ENCODE measurements around the gene EXOSC5. TPM values are rescaled to one million over a fixed set of nuclear protein-coding genes. Genes with fewer than 3 reads are reported as not detected.
"Not testable (repeated sequence)": the region's sequence is repeated elsewhere in the genome, so short reads cannot be mapped to it uniquely, and the experiment has no call there.

EXOSC5 gene
- polyA plus RNA-seq, 3 donors = 18.0 to 21.0 (median 20.0) TPM

- DNase-seq = no peak
Measured at GRCh38 chr19:41410336-41411054, 13.3 kb upstream of the EXOSC5 start.

GRCh38 chr19:41409288-41409687, 12.1 kb upstream of the EXOSC5 start:
- DNase-seq = no peak

DNA sequence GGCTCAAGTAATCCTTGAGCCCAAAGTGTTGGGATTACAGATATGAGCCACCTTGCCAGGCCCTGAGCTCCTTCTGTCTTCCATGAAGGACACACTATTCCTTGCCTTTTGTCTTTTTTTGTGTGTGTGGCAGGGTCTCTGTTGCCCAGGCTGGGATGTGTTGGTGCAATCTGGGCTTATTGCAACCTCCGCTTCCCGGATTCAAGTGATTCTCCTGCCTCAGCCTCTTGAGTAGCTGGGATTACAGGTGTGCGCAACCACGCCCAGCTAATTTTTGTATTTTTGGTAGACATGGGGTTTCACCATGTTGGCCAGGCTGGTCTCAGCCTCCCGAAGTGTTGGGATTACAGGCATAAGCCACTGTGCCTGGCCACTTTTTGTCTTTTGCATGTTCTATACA, 11.7 kb upstream of the EXOSC5 start:
- not testable (repeated sequence) for DNase-seq

DNA sequence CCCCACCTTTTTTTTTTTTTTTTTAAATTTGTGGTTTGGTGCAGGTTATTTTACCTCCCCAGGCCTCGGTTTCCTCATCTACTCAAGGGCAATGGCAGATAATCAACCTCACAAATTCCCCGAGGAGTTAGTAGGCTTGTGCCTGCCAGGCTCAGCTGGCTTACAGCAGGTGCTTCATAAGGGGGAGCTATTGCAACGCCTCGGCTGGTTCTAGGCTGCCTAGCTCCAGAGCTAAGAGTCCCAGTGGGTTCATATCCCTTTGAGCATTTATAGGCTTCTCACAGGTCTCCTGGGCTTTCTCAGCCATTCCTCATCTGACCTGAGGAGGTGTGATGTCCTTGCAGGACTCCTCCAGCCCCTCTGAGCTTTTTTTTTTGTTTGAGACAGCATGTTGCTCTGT, 11.1 kb upstream of the EXOSC5 start:
- no peak for DNase-seq

DNA sequence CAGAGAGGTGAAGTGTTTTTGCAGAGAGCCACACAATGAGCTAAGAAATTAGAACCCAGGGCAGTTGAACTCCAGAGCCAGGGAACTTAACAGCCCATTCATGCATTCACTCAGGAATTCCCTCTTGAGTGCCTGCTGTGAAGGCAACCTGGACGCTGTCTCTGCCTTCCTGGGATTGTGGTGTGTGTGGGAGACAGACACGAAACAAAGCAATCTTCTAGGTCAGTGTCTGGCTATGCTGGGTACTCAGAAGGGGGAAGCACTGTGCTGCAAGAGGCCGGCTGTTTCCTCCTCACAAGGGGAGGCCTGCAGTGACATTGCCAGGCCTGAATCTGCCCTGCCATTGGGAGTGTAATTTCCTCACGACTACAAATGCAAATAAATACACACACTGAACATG, 10.1 kb upstream of the EXOSC5 start:
- no peak for DNase-seq

GRCh38 chr19:41405776-41406175, 8.6 kb upstream of the EXOSC5 start:
- DNase-seq = no peak

DNA sequence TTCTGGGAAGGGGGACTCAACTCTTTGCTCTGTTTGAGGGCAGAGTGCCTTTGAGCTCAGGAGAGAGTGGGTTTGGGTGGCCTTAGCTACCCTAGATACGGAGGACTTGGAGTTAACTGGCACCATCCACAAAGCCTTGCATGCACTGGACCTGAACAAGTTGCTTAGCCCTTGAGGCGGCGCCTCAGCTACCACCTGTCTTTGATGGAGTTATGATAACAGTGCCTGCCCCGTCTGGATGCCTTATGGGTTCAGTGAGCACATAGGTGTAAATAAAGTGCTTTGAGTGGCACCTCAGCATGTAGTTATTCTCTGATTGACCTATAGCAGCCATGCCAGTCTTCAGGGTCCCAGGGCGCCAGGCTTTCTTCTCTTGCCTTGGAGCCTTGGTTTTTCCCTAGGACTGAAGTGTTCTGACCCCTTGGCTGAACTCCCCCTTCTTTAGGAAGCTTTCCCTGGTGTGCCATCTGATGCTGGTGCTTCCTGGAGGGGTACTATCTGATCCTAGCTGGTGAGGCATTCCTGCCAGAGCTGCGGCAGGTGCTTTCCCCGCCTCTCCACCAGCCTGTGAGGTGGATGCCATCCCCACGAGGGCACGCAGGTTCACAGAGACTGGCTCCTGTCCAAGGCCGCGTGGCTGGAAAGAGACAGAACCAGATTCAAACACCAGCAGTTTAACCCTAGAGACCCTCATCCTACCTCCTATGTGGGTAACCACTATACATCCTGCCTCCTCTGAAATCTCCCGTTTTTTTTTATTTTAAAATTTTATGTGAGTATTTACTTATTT, 6.2 kb upstream of the EXOSC5 start:
- DNase-seq = no peak

DNA sequence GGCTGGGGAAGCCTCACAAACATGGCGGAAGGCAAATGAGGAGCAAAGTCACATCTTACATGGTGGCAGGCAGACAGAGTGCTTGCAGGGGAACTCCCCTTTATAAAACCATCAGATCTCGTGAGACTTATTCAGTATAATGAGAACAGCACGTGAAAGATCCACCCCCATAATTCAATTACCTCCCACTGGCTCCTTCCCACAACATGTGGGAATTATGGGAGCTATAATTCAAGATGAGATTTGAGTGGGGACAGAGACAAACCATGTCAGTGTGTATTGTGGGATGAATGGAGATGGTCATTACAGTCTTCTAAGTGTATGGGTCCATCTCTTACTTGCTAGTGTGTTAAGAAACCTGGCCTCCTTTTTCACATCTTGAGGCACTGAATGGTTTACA, 4.9 kb upstream of the EXOSC5 start:
- no peak for DNase-seq

GRCh38 chr19:41401483-41401882, 4.3 kb upstream of the EXOSC5 start:
- no peak for DNase-seq

DNA sequence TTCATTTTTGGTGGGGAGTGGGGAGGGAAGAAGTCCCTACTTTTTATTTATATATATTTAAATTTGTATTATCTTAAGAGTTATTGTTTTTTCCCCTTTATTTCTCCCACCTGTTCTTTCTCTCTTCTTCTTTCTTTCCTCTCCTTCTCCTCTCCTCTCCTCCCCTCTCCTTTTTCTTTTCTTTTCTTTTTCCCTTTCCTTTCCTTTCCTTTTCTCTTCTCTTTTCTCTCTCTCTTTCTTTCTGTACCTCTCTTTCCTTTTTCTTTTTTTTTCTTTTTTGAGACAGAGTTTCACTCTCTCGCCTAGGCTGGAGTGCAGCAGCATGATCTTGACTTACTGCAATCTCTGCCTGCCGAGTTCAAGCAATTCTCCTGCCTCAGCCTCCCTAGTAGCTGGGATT, 2.4 kb upstream of the EXOSC5 start:
- DNase-seq = no peak

DNA sequence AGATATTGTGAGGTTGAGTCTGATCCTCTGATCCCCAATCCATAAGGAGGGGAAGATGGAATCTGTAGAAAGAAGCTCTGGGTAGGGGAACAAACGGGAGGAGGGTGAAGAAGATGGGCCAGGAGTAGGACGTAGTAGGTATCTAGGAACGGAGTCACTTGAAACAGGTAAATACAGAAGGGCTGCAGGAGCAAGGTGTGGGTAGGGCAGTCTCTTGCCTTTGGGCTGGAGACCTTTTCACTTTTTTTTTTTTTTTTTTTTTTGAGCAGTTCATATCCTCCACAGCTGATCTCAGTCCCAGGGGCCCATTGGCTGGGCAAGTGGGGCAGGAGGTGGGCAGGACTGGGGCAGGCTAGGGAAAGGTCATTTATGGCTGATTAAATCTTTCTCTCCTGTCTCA, 1.9 kb upstream of the EXOSC5 start:
- no peak for DNase-seq

DNA sequence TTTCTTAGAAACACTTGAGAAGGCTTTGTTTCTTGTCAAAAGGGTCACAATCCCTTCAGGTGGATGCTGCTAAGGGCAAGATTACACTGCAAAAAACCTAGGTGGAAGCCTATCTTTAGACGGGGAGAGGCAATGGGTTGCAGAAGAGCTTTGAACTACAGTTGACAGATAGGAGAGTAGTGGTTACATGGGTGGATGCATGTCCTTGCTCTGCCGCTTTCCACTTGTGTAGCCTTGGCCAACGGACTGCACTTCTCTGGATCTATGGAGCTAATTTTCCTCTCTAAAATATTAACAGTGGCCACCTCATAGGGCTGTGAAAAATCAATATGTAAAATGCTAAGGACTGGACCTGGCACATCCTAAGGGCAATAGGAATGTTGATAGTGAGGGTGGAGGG, 1.4 kb upstream of the EXOSC5 start:
- DNase-seq = no peak

DNA sequence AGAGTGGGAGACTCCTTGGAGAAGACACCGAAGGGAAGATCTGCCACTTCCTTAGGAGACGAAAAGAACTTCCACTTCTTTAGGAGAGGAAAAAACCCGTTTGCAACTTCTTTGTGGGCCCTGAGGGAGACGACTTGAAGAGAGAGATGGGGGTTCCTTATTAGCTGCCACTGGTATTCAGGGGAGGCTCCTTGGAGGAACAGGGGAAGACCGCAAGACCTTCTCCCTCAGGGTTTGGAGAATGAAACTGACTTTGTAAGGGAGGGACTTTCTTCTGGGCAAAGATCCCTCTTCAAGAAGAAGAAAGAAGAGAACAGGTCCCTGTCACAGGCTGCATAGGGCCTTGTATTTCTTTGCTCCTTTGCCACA, 875 bp upstream of the EXOSC5 start:
- no peak for DNase-seq

DNA sequence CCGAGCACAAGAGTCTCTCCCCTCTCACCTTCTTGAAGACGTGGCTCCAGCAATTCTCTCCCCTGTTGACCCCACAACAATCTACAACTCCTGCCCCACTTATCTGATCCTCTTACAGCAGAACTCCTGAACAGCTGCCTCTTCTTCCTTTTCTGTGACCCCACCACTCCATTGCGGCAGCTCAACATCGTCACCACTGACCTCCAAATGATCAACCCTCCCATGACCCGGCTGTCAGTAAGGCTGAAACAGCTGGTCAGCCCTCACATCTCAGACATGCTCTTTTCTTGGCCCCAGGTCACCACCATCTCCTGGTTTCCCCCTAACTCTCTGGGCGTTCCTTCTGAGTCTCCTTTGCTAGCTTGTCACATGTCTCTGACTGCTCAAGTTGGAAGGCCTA, 1.8 kb downstream of the EXOSC5 start:
- DNase-seq = no peak

GRCh38 chr19:41392775-41393174, 4.4 kb downstream of the EXOSC5 start:
- DNase-seq = no peak

GRCh38 chr19:41391618-41392017, 5.5 kb downstream of the EXOSC5 start:
- DNase-seq = no peak

DNA sequence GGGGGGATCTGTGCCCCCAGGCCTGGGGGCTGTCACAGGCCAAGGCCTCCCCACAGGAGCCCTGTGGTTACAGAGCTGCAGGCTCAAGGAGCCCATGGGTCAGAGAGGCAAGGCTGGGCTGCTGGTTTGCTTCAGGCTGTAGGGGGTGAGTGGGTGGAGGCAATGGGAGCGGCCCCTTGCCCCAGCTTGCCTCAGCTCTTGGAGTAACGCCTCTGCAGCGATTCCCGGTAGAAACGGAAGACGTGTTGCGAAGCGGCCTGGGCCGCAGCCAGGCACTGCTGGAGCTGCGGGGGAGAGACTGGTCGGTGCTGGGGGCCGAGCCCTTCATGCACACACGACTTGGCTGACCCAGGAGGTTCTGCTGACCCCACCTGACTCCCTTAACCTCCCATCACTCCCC, 10.7 kb downstream of the EXOSC5 start:
- DNase-seq = no peak

DNA sequence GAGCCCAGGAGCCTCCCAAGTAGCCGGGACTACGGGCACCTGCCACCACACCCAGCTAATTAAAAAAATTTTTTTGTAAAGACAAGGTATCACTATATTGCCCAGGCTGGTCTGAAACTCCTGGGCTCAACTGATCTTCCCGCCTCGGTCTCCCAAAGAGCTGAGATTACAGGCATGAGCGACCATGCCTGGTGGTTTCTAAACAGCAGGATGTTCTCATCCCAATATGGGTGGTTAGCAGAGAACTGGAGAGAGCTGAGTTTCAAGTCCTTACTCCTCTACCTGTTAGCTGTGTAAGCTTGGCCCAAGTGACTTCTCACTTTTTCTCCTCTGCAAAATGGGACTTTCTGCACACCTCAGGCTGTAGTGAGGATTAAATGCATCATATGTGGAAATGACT, 12.8 kb downstream of the EXOSC5 start:
- no peak for DNase-seq

DNA sequence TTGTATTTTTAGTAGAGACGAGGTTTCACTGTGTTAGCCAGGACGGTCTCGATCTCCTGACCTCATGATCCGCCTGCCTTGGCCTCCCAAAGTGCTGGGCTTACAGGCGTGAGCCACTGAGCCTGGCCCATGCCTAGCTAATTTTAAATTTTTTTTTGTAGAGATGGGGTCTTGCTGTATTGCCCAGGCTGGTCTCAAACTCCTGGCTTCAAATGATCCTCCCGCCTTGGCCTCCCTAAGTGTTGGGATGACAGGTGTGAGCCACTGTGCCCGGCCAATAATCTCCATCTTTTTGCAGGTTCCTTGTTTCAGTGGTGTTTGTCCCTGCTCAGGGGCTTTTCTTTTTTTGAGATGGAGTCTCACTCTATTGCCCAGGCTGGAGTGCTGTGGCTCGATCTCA, 15.6 kb downstream of the EXOSC5 start:
- not testable (repeated sequence) for DNase-seq

DNA sequence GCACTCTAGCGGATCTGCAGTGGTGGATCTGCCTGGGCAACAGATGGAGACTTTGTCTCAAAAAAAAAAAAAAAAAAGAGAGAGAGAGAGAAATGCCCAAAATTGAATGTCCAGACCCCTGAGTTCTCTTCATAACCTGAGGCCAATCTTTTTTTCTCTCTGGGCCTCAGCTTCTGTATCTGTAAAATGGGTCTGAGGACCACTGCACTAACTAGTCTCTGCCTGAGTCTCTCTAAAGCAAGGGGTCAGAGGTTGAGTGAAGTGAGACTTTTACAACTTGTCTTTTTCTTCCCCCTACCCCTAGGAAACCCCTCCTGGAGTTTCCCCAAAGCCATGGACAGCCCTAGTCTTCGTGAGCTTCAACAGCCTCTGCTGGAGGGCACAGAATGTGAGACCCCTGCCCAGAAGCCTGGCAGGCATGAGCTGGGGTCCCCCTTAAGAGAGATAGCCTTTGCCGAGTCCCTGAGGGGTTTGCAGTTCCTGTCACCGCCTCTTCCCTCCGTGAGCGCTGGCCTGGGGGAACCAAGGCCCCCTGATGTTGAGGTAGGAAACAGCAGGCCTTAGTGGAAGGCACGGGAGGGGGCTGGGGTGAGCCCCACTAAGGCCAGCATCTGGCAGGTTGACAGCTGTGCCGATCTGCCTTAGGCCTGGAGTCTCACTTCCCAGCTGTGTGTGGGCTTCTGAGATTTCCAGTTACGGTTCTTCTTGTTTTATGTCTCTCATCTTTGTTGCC, 19.0 kb downstream of the EXOSC5 start:
- no peak for DNase-seq

DNA sequence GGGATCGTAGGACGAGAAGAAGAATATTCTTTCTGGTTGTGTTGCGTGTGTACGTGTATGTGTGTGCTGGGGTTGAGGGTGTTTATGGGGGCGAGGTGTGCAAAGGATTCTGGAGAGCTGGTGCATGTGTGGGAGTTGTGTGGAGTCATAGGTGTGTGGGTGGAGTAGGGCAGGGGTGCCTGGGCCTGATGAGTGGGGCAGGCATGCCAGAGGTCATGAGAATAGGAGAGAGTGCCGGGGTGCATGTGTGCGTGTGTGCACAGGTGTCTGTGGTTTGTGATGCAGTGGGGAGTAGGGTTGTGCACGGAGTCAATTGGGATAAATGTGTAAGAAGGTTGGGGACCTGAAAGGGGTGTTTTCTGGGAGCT, 20.2 kb downstream of the EXOSC5 start:
- no peak for DNase-seq

DNA sequence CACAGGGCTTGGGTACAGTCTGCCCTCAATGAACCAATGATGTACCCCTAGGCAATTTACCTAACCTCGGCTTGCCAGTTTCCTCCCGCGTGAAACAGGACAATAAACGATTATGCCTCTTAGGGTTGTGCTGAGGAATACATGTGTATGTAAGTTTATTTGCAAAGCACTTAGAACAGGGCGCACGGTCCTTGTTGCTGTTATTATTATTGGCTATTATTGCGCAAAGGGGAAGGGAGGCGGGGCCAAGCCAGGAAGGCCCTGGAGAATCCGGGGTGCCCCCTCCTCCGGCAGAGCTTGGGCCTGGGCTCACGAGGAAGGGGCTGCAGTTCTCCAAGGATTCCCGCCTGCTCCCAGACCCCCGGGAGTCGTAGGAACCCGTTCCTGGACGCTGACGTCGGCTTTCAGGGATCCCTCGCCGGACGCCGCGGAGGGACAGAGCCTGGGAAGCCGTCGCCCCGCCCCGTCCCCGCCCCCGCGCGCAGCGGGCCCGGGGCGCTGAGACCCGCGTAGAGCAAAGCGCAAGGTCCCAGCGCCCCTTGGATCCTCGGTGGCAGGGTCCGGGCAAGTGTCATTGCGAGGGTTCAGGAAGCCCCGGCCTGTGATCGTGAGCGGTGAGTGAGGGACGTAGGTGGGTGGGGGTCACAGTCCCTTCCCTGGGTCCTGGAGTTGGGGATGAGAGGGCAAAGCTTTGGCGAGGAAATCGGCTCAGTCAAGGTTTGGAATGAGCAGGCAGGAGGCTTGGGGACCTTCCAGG, 20.7 kb downstream of the EXOSC5 start, which contains the start of gene TMEM91:
TSS of gene TMEM91 (plus strand) at position 293 of the 757 bp plus-strand sequence. CDS start 1,777 bp downstream, outside the sequence.
- DNase-seq = no peak

All from renal pelvis (tissue), 4 donors.